ENCODE measurements around the gene CDC42EP1. TPM values are rescaled to one million over a fixed set of nuclear protein-coding genes. Genes with fewer than 3 reads are reported as not detected.
A peak's percentile ranks its signal among the peaks of the same experiment; 100 is the strongest.
"Not testable (repeated sequence)": the region's sequence is repeated elsewhere in the genome, so short reads cannot be mapped to it uniquely, and the experiment has no call there.

The CDC42EP1 gene
- total RNA-seq, 2 experiments from 2014 or later: not detected

DNA sequence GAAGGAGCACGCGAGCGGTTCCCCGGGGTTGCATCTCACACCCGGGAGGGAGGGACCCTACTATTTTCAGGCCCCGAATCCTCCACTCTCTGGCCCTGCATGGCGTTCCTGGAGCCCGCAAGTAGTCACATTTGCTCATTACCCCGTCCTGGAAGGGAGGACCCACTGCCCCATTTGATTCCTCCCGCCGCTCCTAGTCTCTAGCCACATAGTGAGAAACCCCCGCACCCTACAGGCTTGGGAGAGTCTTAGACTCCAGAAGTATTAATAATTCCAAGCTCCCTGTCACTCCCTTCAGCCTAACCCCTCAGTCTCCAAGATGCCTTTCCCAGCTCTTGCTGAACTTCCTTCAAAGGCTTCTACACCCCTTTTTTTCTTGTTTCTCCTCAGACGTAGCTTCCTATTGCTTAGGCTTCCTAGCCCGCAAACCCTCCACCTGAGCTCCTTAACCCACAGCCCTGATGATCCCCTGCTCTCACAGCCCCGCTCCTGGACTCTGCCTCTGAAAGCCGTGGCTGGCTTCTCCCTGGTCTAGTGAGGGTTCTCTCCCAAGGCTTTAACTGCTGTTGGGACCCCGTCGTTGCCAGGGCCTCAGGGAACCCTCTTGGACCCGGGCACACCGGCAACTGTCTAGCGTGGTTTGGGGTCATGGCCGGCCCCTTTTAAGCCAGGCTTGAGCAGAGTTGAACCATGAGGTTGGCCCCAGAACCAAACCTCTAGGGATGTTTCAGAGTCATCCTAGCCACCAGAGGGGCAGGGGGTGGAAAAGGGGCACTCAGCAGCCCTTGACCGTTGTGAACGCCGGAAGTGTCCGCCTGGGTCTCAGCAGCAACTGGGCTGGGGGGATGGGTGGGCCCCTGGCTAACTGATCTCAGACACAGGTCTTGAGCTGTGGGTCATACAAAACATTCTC, 49.2 kb downstream of the CDC42EP1 start:
- POLR2A ChIA-PET: interaction anchor here (0.5 to 5.2 kb wide), 18 partner anchors 12 to 592 kb away, joined by 3 to 78 read pairs (median 20); partner anchors contain the start of genes ANKRD54, LGALS1, MAFF and MFNG
- peaks cover 67% of the 10 kb centered on the region for H3K4me1 ChIP-seq (ENCODE audit: insufficient read depth, low read length)
- TF ChIP-seq, protein P1, sequence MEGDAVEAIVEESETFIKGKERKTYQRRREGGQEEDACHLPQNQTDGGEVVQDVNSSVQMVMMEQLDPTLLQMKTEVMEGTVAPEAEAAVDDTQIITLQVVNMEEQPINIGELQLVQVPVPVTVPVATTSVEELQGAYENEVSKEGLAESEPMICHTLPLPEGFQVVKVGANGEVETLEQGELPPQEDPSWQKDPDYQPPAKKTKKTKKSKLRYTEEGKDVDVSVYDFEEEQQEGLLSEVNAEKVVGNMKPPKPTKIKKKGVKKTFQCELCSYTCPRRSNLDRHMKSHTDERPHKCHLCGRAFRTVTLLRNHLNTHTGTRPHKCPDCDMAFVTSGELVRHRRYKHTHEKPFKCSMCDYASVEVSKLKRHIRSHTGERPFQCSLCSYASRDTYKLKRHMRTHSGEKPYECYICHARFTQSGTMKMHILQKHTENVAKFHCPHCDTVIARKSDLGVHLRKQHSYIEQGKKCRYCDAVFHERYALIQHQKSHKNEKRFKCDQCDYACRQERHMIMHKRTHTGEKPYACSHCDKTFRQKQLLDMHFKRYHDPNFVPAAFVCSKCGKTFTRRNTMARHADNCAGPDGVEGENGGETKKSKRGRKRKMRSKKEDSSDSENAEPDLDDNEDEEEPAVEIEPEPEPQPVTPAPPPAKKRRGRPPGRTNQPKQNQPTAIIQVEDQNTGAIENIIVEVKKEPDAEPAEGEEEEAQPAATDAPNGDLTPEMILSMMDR (IDR thresholded peaks at IDR 0.05): no peak
- H3K9me3 ChIP-seq (ENCODE audit: control insufficient read depth in 1 of 2, insufficient read depth in 1 of 2, low read length in 2 of 2): no peaks in the 10 kb centered on the region
- CTCF ChIA-PET: interaction anchor here (1.1 to 6.0 kb wide), 5 partner anchors 17 to 80 kb away, joined by 3 to 70 read pairs (median 13); no protein-coding TSS in a partner anchor
- no peaks in the 10 kb centered on the region for H3K27me3 ChIP-seq (ENCODE audit: control insufficient read depth in 1 of 2, insufficient read depth in 2 of 2, low read length in 2 of 2)
- peak overlapping the region; percentile 92 for H3K4me3 ChIP-seq (ENCODE audit: low read length)
- ATAC-seq (ENCODE audit: poor library complexity): no peak
- Mint-ChIP-seq H3K4me1 (ENCODE audit: low read depth) (peaks cover 49% of the 10 kb centered on the region), H3K27me3 (no peaks in the 10 kb centered on the region), H3K9me3 (no peaks in the 10 kb centered on the region), H3K27ac (peak overlapping the region; percentile 84), H3K36me3 (ENCODE audit: low read depth) (peaks cover 19% of the 10 kb centered on the region), H3K4me3 (peak overlapping the region; percentile 94)
- peak in 3 of 14 experiments; percentile 13 to 52 (median 42) for DNase-seq
- peak overlapping the region; percentile 80 to 88 for H3K27ac ChIP-seq (ENCODE audit: low read depth in 1 of 2, low read length in 2 of 2)
- peaks cover 9% of the 10 kb centered on the region for H3K36me3 ChIP-seq (ENCODE audit: insufficient read depth, low read length)
- intact Hi-C loops (cut with DNase I, micrococcal nuclease): loop anchor here in 1 of 2 experiments (2.0 to 5.0 kb wide), 3 partner anchors 75 to 239 kb away; partner anchors contain the start of gene EIF3L

DNA sequence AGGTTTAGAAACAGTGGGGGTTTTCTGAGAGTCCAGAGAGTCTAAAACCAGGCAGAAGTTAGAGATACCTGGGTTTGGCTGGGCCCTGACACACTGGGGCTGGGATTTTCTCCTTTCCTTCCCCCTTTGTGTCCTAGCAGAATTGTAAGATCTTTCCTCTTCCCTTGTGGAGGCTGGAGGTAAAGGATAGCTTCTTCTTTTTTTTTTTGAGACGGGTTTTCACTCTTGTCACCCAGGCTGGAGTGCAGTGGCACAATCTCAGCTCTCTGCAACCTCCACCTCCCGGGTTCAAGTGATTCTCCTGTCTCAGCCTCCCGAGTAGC, 49.8 kb downstream of the CDC42EP1 start:
- Mint-ChIP-seq H3K27ac (peak overlapping the region; percentile 84), H3K4me3 (peak overlapping the region; percentile 94), H3K4me1 (ENCODE audit: low read depth) (peaks cover 43% of the 10 kb centered on the region), H3K36me3 (ENCODE audit: low read depth) (peaks cover 24% of the 10 kb centered on the region)
- H3K27me3 Mint-ChIP-seq; H3K27ac ChIP-seq (ENCODE audit: low read depth in 1 of 2, low read length in 2 of 2); H3K27me3 ChIP-seq (ENCODE audit: control insufficient read depth in 1 of 2, insufficient read depth in 2 of 2, low read length in 2 of 2); intact Hi-C loops (cut with DNase I, micrococcal nuclease); ATAC-seq (ENCODE audit: poor library complexity); DNase-seq; H3K4me3 ChIP-seq (ENCODE audit: low read length); H3K9me3 ChIP-seq (ENCODE audit: control insufficient read depth in 1 of 2, insufficient read depth in 1 of 2, low read length in 2 of 2); H3K9me3 Mint-ChIP-seq: not testable (repeated sequence)
- Histone ChIP-seq H3K36me3 (ENCODE audit: insufficient read depth, low read length) (peaks cover 14% of the 10 kb centered on the region), H3K4me1 (ENCODE audit: insufficient read depth, low read length) (peaks cover 61% of the 10 kb centered on the region)
- ChIA-PET CTCF (interaction anchor here (1.2 to 4.6 kb wide), 2 partner anchors 25 to 33 kb away, joined by 3 to 30 read pairs; no protein-coding TSS in a partner anchor), POLR2A (interaction anchor here (1.0 to 4.3 kb wide), 5 partner anchors 17 to 125 kb away, joined by 3 to 78 read pairs (median 38); partner anchors contain the start of genes LGALS1 and MFNG)

DNA sequence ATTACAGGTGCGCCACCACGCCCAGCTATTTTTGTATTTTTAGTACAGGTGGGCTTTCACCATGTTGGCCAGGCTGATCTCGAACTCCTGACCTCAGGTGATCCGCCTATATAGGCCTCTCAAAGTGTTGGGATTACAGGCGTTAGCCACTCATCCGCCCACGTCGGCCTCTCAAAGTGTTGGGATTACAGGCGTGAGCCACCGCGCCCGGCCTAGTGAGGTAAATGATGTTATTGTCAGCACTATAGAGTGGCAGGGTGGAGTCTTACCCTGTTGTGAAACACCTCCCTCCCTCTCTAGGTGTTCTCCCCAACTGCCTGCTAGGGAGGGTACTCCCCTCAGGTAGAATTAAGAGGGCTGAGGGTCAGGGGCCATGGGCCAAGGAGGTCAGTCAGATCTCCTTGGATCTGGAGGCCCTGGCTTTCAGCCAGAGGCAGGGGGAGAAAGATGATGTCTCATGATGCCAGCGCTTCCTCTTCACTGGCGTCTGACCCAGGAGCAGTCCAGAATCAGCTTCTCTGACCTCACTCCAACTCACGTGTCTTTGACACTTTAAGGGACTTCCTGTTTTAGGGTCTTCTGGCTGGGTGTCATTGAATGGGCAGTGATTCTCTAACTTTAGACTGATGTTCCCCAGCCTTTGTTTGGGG, 50.3 kb downstream of the CDC42EP1 start:
- Mint-ChIP-seq H3K9me3 (no peaks in the 10 kb centered on the region), H3K36me3 (ENCODE audit: low read depth) (peaks cover 24% of the 10 kb centered on the region), H3K27me3 (no peaks in the 10 kb centered on the region), H3K4me1 (ENCODE audit: low read depth) (peaks cover 38% of the 10 kb centered on the region), H3K27ac (peak overlapping the region; percentile 84), H3K4me3 (peak overlapping the region; percentile 94)
- Histone ChIP-seq H3K9me3 (ENCODE audit: control insufficient read depth in 1 of 2, insufficient read depth in 1 of 2, low read length in 2 of 2) (no peaks in the 10 kb centered on the region), H3K36me3 (ENCODE audit: insufficient read depth, low read length) (peaks cover 14% of the 10 kb centered on the region), H3K27me3 (ENCODE audit: control insufficient read depth in 1 of 2, insufficient read depth in 2 of 2, low read length in 2 of 2) (no peaks in the 10 kb centered on the region), H3K4me3 (ENCODE audit: low read length) (no peak overlapping the region), H3K27ac (ENCODE audit: low read depth in 1 of 2, low read length in 2 of 2) (peak overlapping the region in 1 of 2 donors; percentile 30), H3K4me1 (ENCODE audit: insufficient read depth, low read length) (peaks cover 56% of the 10 kb centered on the region)
- ChIA-PET POLR2A (interaction anchor here (3.8 to 4.3 kb wide), 4 partner anchors 16 to 125 kb away, joined by 30 to 78 read pairs (median 48); partner anchors contain the start of genes LGALS1 and MFNG), CTCF (interaction anchor here (4.6 kb wide), 1 partner anchor 32 kb away, joined by 30 read pairs; no protein-coding TSS in a partner anchor)
- intact Hi-C loops (cut with DNase I, micrococcal nuclease): no loop called here
- TF ChIP-seq, protein P1 (IDR thresholded peaks at IDR 0.05): no peak
- DNase-seq (peak in 2 of 14 experiments; percentile 63 to 73), ATAC-seq (ENCODE audit: poor library complexity) (no peak)
